HG03460 (cell line): Measurements from ENCODE around the gene MRPL45.

ENCODE experiments used
- ATAC-seq: cut with Tn5 transposase; IDR thresholded peaks from one replicate; pipeline ENCODE4 v1.9.1; 2021; ENCODE audit not compliant: unreplicated experiment

The MRPL45 gene

DNA sequence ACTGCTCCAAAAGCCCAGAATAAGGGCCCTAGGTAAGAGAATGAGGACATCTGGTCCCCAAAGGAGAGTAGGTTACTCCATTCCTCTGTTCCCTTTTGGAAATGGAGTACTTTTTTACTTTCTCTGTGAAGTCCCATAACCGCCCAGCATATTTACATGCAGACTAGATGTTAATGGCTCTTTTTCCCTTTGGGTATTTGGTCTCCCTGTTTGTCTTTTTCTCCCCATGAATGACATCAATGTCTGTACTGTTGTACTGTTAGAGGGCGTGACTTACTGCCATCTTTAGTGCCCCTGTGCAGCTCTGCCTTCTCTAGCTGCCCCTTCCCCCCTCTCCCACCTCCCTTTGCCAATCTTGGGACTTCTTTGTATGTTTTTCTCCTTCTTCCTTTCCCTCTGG, 27.8 kb downstream of the MRPL45 start:
- ATAC-seq, result no peak

DNA sequence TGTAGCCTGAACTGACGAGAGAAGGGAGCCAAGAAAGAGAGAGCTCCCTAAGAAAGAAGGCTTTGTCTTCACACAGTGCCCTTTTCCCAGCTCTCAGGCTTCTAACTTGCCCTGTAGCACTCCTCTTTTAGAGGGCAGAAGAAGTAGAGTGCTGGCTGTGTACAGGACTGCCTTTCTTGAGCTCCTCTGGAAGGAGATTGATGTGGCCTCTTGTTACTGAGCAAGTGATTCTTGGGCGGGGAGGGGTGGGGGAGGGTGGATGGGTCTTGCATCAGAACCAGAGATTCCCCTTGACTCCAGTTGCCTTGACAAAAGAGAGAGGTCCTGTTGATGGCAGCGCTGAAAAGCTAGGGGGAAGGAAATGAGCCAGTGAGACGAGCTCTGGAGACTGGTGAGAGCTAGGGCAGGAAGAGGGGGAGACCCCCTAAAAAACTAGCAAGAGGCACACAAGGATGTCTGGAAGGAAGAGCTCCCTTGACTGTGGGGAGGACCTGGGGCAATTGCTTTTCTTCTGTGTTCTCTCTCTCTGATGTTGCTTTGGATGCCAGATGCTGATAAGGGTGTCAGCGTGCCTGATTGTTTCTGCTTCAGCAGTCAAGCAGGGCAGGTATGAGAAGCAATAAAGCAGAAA, 28.4 kb downstream of the MRPL45 start:
- no peak for ATAC-seq

DNA sequence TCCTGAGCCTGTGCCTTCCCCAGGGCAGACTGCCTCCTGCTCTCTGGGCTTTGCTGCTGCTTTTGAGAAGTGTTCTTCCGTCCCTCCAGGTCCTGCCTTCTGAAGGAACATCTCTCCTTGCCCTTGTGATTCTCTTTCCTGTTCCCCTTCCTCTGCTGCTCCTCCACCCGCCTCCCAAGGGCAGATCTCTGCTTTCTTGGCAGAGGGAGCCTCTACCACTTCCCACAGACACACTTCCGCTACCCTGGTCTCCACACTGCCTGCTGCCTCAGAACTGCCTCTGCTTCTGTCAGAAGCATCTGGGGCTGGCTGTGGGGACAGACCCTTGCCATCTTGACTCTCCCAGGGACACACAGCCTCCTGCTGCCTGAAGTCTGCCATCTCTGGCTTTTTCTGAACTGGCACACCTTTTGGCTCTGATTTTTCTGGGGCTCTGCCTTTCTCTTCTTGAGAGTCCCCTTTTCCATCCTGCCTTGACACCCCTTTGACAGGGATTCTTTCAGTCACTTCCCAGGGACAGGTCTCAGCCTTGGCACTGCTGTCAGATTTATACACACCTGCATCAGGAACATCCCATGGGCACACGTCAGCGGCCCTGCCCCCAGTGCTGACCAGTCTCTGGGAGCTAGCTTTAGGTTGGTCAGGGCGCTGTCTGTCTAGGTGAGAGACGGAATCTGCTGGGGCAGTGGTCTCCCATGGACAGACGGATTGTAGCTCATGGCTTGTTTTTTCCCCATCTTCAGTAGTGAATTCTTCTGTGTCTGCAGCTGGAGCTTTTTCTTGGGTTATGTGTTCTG, 30.2 kb downstream of the MRPL45 start:
- no peak for ATAC-seq

DNA sequence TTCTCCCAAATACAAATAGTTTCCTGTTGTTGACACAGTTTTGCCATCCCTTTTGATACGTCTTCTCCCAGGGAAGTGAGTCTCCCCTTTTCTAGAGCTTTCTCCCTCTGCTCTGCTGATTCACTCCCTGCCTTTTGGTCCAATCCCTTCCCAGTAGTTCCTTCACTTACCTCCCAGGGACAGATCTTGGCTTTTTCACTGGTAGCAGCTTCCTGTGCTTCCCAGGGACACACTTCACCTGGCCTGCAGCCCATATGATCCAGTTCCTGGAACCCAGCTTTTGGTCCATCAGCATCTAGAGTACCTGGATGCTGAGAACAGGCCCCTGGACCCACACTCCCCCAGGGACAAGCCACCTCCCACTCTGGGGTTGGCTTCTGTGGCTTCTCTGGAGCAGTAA, 31.0 kb downstream of the MRPL45 start:
- ATAC-seq, result no peak

DNA sequence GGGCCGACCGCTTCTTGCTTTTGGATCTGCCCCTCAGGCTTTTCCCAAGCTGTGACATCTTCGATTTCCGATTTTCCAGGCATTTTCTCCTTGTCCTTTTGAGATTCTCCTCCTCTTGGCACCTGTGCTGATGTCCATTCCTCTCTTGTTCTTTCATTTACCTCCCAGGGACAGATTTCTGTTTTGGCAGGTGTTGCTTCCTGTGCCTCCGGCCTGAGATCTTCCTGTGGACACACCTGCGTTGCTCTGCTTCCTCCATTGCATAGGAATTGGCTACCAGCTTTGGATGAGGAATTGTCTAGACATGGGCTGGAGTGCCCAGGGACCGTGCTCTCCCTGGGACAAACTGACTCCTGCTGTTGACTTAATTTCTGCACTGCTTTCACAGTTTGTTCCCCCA, 31.7 kb downstream of the MRPL45 start:
- no peak for ATAC-seq

DNA sequence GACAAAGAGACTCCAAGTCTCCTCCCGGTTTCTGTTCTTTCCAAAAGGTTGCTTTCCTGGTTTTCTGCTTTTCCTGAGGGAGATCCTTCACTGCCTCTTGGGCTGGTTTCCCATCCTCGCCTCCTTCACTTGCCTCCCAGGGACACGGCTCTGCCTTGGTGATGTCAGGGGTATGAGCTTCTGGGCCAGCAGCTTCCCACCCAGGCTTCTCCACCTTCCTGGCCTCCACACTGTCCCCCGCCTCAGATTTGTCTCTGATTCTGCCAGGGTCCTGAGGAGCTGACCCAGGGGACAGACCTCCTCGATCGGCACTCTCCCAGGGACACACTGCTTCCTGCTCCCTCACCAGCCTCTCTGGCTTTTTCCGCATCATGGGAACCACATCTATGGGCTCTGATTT, 32.3 kb downstream of the MRPL45 start:
- ATAC-seq, result no peak

DNA sequence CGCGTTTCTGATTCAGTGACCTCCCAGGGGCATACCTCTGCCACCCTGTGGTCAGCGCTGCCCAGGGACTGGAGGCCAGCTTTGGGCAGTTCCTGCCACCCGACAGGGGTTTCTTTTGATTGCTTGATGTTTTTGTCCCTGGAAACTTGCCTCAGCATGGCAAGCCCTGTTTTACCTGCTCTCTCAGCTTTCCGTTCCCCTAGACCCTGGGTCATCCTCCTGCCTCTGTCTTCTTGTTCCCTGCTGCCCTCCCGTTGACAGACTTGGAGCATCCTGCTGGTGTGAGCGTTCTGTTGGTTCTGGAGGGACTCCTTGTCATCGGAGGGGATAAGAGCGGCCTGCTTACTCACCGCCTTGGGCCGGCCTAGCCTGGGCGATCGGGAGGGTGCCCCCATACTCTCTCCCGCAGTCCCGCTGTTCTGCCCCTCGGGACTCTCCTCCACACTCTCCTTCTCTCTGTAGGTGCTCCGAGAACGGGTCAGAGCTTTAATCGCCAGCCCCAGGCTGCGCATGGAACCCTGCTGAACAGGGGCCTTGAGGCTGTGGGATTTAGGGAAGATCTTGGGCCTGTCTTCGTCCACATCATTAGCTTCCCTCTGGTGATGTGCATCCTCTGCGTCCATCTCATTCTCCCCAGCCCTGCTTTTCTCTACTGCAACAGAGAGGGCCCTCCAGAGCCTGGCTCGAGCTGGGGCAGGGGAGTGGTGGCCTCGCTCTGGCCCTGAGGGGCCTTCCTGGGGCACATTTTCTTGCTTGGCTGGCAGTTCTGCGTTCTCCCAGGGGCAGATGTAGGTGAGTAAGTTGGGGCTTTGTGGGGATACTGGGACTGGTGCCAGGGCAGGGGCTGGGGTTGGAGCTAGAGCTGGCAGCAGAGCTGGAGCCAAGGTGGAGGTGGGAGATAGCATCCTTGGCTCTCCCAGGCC, 33.1 kb downstream of the MRPL45 start:
- ATAC-seq, result no peak

DNA sequence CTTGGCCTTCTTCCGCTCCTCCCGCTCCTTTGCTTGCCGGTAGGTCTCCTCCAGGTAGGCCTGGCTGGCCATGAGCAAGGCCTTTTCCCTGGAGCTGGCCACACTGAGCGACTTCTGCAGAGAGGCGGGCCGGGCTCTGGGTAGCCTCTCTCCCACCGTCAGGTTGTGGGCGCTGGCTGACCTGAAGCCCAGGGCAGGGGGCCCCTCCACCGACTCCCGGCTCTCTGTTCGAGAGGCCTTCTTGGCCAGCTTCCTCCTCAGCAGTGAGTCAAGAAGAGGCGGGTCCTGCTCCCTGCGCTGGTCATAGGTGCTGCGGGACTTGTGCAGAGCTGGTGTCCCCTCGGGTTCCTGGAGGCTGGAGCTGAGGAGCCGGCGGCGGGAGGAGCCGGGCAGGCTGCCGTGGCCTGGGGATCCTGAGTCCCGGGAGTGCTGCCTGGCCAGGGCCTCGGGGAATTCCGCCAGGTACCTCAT, 34.0 kb downstream of the MRPL45 start:
- no peak for ATAC-seq

DNA sequence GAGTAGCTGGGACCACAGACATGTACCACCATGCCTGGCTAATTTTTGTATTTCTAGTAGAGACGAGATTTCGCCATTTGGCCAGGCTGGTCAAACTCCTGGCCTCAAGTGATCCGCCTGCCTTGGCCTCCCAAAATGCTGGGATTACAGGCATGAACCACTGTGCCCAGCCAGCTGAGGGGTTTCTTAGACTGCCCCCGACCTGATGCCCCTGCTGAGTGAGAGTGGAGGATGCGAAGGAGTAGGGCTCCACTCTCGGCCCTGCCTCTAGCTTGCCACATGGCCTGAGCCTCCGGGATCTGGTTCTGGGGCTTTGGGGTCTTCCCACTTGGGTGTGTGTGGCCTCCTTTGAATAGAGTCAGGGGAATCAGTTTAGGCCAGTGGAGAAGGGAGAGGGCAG, 35.8 kb downstream of the MRPL45 start:
- ATAC-seq, result no peak

DNA sequence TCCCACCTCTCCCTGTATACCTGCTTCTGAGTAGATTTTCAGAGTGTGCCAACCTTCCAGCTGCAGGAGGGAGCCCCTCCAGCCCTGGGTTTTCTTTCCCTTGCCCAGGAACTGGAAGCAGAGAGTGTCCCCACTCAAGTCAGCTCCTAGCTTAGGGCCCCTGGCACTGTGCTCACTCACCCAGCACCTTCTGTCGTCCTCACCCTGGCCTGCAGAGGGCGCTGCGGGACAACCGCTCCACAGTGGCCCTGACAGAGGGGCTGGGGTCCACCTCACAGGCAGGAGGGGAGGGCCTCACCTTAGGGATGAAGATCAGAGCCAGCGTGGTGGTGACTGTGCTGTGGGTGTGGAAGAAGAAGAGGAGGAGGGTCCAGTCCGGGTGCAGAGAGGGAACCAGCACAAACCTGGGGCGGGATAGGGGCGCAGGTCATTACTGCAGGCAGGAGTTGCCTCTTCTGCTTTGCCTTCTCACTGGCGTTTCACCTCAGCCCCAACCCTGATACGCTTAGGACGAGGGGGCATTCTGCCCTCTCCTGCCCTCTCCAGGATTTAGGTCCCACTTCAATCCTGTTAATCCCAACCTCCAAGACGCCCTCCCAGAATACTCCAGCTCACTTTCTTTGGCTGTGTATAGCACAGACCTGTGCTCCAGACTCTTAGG, 36.8 kb downstream of the MRPL45 start:
- ATAC-seq, result no peak

DNA sequence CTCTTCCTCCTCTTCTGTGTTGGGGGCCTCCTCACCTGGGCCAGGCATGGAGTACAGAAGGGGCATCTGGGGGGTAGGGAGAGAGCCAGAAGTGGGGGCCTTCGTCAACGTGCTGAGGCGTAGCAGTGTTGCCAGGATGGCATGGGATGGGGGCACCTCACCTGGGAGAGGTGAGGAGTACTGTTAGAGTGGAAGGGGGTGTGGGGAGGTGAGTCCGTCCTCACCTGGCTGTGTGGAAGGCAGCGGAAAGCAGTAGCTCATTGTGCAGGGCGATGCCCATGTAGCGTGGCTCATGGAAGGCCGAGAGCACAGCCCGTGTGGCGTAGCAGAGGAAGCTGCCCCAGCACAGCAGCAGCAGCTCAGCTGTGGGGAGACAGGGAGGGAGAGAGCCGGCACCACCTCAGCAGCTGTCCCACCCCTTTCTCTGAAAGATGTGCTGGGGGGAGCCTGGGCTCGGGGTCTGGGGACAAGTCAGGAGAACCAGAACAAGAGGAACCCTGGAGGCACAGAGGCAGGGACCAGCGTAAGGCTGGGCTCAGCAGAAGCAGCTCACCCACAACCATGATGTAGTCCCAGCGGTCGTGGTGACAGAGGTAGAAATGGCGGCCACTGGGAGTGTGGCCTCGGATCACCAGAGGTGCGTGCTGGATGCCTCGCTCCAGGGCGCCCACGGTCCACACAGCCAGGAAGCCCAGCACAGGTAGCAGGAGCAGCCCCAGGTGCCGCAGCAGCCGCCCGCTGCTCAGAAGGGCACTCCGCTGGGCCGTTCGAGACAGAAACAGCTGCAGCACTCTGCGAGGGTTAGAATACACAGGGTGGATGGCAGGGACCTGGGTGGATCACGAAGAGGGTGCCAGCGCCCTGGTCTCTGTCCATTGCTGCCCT, 37.8 kb downstream of the MRPL45 start:
- ATAC-seq, result no peak

DNA sequence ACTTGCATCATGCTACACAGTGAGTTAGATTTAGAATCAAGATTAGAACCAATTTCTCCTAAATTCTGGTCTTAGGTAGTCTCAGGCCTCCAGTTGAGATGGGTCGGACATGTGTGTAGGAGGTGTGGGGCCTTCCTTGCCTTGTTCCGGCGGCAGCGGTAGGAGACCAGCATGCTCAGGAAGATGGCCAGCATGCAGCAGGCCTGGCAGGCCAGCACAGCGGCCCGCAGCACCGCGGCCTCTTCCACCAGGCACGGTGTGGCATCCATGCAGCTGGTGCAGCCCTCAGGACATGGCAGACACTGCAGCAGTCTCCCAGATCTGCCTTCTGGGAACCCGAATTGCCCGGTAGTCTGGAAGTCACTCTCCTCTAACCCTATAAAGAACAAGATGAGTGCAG, 39.9 kb downstream of the MRPL45 start:
- ATAC-seq, result no peak

DNA sequence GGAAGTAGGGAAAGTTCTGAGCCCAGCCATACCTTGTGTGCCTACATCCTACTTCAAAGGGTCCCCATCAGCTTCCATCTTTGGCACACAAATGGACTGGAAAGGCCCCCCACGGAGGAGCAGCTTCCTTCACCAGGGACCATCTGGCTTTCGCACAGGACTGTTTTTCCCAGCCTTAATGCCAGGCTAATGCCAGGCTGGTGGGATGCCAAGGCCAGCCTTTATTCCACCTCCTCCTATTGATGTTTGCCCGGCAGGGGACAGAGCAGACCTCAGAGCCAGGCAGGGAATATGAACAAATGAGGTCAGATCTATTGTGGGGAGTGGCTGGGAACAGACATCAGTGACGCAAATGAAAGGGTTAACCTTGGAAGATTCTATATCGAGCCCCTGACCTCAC, 41.1 kb downstream of the MRPL45 start:
- ATAC-seq, result no peak

DNA sequence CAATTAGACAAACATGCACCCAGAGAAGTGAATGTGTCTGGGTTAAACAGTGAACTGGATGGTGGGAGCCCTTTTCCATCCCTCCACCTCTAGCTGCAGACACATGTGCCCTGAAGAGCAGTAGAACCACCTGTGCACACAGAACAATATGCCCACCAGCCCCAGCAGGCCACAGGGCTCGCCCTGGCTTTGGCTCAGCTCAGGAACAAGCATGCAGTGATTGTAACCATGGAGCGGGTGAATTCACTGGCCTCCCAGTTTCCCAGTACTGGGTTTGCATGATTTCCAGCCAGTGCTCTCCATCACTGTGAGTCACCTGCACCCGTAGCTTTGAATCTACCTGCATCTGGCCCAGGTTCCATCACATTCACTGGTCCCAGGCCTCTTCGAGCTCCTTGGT, 41.6 kb downstream of the MRPL45 start:
- no peak for ATAC-seq

DNA sequence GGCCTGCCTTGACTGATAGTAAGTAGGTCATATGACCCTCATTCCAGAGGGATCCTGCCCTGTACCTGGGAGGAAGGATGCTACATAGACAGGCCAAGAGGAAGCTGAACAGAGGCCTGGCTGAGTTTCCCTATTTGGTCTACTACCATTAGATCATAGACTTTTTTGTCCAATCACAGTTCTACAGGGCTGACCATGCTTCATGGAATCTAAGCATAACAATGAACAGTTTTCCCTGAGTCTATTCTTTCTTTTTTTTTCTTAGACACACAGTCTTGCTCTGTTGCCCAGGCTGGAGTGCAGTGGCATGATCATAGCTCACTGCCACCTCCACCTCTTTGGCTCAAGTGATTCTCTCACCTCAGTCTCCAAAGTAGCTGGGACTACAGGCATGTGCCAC, 42.9 kb downstream of the MRPL45 start:
- no peak for ATAC-seq

DNA sequence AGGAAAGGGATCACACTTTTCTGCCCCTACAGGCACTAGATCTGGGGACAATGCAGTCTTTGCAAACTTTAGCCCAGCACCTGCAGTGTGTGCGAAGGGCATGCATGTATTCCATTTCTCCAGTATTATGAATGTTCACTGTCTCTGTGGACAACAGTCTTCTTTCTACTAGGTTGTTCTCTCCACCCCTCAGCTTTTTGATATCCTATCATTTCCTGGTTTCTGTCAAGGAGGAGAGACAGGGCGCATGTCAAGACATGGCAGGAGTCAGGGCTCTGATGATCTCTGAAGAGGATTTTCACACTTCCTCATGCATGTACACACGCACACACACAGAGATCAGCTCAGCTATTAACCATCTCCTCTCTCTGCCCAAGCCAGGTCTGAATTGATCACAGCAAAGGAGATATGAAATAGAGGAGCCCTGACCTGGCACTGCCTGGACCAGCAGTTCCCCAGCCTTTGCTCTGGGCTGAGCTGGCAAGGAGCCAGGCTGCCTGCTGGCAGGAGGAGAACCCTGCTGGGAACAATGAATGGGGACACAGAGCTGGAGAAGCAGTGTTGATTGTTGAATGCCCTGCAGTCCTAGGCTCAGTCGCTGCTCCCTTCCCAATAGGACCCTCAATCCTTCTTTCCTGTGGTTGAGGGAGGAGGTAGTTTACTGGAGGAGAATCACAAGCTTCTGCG, 44.2 kb downstream of the MRPL45 start:
- ATAC-seq, result no peak

DNA sequence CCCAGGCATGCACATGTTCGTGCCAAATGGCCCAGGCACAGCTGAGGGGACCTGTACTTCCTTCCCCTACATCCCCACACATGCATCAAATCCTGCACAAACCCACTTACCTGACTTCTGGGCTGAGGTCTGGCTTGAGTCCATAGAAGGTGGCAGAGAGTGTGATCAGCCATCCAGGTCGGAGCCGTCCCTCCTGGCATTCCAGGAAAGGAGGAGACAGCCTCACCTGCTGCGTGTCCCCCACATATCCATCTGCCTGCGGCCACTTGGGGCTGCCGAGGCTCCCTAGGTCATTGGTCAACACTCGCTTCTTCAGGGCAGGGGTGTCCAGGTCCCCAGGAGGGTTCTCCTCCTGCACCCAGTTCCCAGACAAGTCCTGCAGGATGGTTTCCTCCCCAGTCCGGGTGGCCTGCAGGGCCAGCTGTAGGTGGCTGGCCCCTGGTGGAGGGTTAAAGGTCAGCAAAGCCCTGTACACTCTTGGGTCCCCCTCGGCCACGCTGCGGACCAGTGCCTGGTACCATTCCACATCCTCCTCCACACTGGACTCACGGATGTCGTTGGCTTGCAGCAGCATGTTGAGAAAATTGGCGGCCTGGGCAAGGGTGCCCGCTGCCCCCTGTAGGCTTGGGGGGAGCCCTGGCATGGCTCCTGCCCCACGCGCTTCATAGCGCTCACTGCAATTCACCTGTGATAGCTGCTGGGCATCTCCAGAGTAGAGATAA, 46.1 kb downstream of the MRPL45 start:
- ATAC-seq, result no peak

DNA sequence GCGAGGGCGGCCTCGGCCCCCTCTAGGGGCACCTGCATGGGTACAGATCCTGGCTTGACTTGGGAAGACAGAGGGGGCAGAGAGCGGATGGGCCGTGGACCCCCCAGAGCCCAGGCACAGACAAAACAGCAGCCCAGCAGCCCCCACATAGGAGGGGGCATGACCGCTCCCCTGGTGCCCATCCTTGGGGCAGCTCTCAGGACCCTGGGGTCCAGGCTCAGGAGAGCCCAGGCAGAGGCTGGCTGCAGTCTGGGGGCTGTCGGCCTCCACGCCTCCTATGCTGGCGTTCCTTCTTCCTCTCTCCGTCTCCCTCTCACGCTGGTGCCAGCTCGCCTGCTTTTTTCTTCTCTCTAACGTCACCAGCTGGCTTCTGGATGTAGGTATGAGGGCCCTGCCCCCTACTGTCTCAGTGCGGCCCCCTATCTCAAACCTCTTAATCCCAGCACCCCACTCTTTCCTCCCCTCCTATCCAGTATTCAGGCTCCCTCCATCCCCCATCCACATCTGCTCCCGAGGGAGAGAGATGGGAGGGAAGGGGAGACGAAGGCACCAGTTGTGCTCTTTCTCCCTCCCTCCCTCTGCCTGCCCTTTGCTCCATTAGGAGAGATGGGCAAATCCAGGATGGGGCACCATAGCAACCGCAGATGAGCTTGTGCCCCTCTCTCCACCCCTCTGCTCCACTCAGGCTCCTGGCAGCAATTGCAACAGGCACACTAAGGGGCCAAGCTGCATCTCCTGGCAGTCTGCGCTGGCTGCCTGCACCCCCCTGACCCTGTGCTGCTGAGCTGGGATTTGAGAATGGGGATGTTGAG, 46.8 kb downstream of the MRPL45 start, which contains the start of gene GPR179:
GPR179 (minus strand) TSS at position 349 of the 812 bp plus-strand sequence; CDS start at position 182, 167 bp downstream.
- no peak for ATAC-seq
